ENCODE results near the gene WDFY2. TPM values are rescaled to one million over a fixed set of nuclear protein-coding genes. Genes with fewer than 3 reads are reported as not detected.

Gene WDFY2
- total and polyA plus RNA-seq, 2 of the 8 experiments (the other 6 are each of a cell fraction or from before 2014, with no cell fraction given): 13.9 to 29.0 TPM

DNA sequence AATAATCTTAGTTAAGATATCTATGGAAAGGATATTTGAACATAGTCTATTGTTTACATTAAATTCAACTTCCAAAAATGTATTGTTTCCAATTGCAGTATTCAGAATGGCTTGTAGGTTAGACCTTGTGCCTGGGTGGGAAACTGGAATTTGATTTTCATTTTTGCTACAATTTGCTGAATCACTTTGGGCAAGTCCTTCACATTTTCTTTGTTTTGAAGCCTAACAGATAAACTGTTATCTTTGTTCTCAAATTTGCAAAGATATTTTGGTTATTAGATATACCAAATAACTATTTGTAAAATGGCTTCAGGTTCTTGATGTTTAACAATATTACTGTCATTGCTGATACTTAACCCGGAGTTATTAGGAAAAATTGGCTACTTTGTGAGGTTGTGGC, 82.6 kb downstream of the WDFY2 start:
- no peak for DNase-seq (ENCODE audit: low read depth in 1 of 2, low spot score in 2 of 2)
- H3K4me1 ChIP-seq (replicated peaks in 1 of 4; ENCODE audit: control insufficient read depth in 3 of 4, insufficient read depth in 4 of 4, low read length in 3 of 4): no peaks in the 10 kb centered on the region; a peak in 1 of 7 replicates
- H3K9ac ChIP-seq (replicated peaks in 1 of 4; ENCODE audit: extremely low read depth in 1 of 4, low read depth in 3 of 4, low read length in 3 of 4): no peak overlapping the region
- 86% methylated on average over 1 of the region's 1 CpG; no CpG with 5 or more reads in 1 of the 2 experiments for WGBS, 2 experiments (ENCODE audit: extremely low coverage in 1 of 2, insufficient coverage in 1 of 2, insufficient read length in 1 of 2, insufficient replicate concordance in 2 of 2, low coverage in 1 of 2, low lambda C conversion rate in 2 of 2, missing lambda C conversion rate in 1 of 2)
- H2AK5ac ChIP-seq (ENCODE audit: low read depth, low read length): no peak overlapping the region
- H3K4me2 ChIP-seq (ENCODE audit: insufficient read depth in 1 of 2, low read depth in 2 of 2, low read length in 2 of 2): no peak overlapping the region
- FAIRE-seq: no peak
- H2BK12ac ChIP-seq (ENCODE audit: low read depth, low read length): no peak overlapping the region
- no peaks in the 10 kb centered on the region for H3K9me3 ChIP-seq (ENCODE audit: insufficient read depth in 2 of 2, low read depth in 1 of 2, low read length in 1 of 2)
- H2BK20ac ChIP-seq (ENCODE audit: low read length): no peak overlapping the region
- ChIA-PET POLR2A (ENCODE audit: partially characterized antibody) (no interaction called here), CTCF (ENCODE audit: partially characterized antibody) (no interaction called here)
- H3K79me1 ChIP-seq (ENCODE audit: low read depth, low read length): peaks cover 2% of the 10 kb centered on the region; the same call in 1 of the 2 replicates
- no peak overlapping the region for H2AFZ ChIP-seq (ENCODE audit: low read length)
- no peak overlapping the region for H2BK5ac ChIP-seq (ENCODE audit: low read depth, low read length)
- no peak overlapping the region for H3K14ac ChIP-seq (ENCODE audit: insufficient read length)
- H2BK120ac ChIP-seq (replicated peaks; ENCODE audit: low read depth, low read length): no peak overlapping the region
- H4K5ac ChIP-seq (ENCODE audit: insufficient read length, low read depth, low read length): no peak overlapping the region
- H2BK15ac ChIP-seq (ENCODE audit: low read length): no peak overlapping the region
- no peaks in the 10 kb centered on the region for H3K23me2 ChIP-seq (ENCODE audit: low read depth, low read length)
- no peak overlapping the region for H3K27ac ChIP-seq (ENCODE audit: low read depth, low read length)
- no peak overlapping the region for H3K56ac ChIP-seq (replicated peaks; ENCODE audit: insufficient read length, low read depth, low read length)
- H4K91ac ChIP-seq (replicated peaks; ENCODE audit: insufficient read length, low read length): no peak overlapping the region
- H3K4ac ChIP-seq (replicated peaks; ENCODE audit: insufficient read length, low read depth, low read length): no peak overlapping the region
- no peak overlapping the region for H4K8ac ChIP-seq (ENCODE audit: extremely low read depth, insufficient read depth, low read length)
- no peaks in the 10 kb centered on the region for H3K27me3 ChIP-seq (replicated peaks in 1 of 4; ENCODE audit: control insufficient read depth in 3 of 4, extremely low read depth in 1 of 4, insufficient read depth in 3 of 4, low read length in 3 of 4)
- peaks cover 0 to 76% of the 10 kb centered on the region in 2 experiments; a peak in 3 of 4 replicates for H3K79me2 ChIP-seq (ENCODE audit: control insufficient read depth in 1 of 2, insufficient read depth in 2 of 2, low read length in 2 of 2)
- H4K20me1 ChIP-seq (replicated peaks in 1 of 2; ENCODE audit: control insufficient read depth in 1 of 2, insufficient read depth in 2 of 2, low read length in 2 of 2): no peaks in the 10 kb centered on the region
- no peak overlapping the region for H3K23ac ChIP-seq (ENCODE audit: insufficient read length)
- no peak overlapping the region for H3K4me3 ChIP-seq (ENCODE audit: extremely low read depth in 1 of 4, insufficient read depth in 2 of 4, low read depth in 3 of 4, low read length in 4 of 4)
- H3K18ac ChIP-seq (ENCODE audit: extremely low read depth, low read length): no peak overlapping the region
- no peaks in the 10 kb centered on the region for H3K36me3 ChIP-seq (ENCODE audit: control insufficient read depth in 2 of 4, insufficient read depth in 4 of 4, low read length in 3 of 4)
- no peak for TF ChIP-seq SRF (IDR thresholded peaks at IDR 0.05; ENCODE audit: low read depth, low read length)
- no peak for TF ChIP-seq KDM4A (IDR thresholded peaks at IDR 0.05; ENCODE audit: low read depth, low read length, severe bottlenecking)
- no peak for TF ChIP-seq POLR2AphosphoS5 (IDR thresholded peaks at IDR 0.05; ENCODE audit: low read depth, low read length)
- no peak for TF ChIP-seq CBX8 (IDR thresholded peaks at IDR 0.05; ENCODE audit: borderline replicate concordance, low read depth, low read length)
- TF ChIP-seq, protein P1, sequence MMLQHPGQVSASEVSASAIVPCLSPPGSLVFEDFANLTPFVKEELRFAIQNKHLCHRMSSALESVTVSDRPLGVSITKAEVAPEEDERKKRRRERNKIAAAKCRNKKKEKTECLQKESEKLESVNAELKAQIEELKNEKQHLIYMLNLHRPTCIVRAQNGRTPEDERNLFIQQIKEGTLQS (IDR thresholded peaks at IDR 0.05; ENCODE audit: insufficient read depth, low read depth, low read length): no peak
- no peak for TF ChIP-seq RBBP5 (IDR thresholded peaks at IDR 0.05; ENCODE audit: borderline replicate concordance, low read depth, low read length)
- TF ChIP-seq BCL11A (IDR thresholded peaks at IDR 0.05; ENCODE audit: low read depth in 2 of 2, low read length in 2 of 2): no peak
- no peak for TF ChIP-seq GTF2F1 (IDR thresholded peaks at IDR 0.05; ENCODE audit: borderline replicate concordance, low read depth, low read length)
- TF ChIP-seq RXRA (IDR thresholded peaks at IDR 0.05; ENCODE audit: insufficient read depth, low read depth, low read length): no peak
- no peak for TF ChIP-seq SIN3A (conservative IDR thresholded peaks at IDR 0.05 in 1 of 2, IDR thresholded peaks at IDR 0.05 in 1 of 2; ENCODE audit: low read depth in 1 of 2, low read length in 2 of 2)
- TF ChIP-seq KDM1A (IDR thresholded peaks at IDR 0.05; ENCODE audit: borderline replicate concordance, low read length): no peak
- no peak for TF ChIP-seq CBX5 (IDR thresholded peaks at IDR 0.05; ENCODE audit: low read depth, low read length)
- TF ChIP-seq SP4 (IDR thresholded peaks at IDR 0.05; ENCODE audit: low read length): no peak
- TF ChIP-seq HDAC2 (IDR thresholded peaks at IDR 0.05; ENCODE audit: borderline replicate concordance in 1 of 2, low read depth in 2 of 2, low read length in 2 of 2): no peak

Data from H1 (cell line).